M059J (cell line): Measurements from ENCODE around the gene DPH1. TPM values are rescaled to one million over a fixed set of nuclear protein-coding genes. Genes with fewer than 3 reads are reported as not detected.

Experiments
- DNase-seq: peaks from one replicate; pipeline ENCODE4 v3.0.0-alpha.2; 2012; ENCODE audit warnings: low read depth
- total RNA-seq: library from RNA; depleted of rRNA; stranded (reverse); fragments of >200 nt; shearing (Covaris generic); gene quantifications from 2 replicates; pipeline ENCODE4 v1.2.3, GENCODE V29; 2014

The DPH1 gene
- total RNA-seq, 1 experiment from 2014 or later = 28.0 TPM

DNA sequence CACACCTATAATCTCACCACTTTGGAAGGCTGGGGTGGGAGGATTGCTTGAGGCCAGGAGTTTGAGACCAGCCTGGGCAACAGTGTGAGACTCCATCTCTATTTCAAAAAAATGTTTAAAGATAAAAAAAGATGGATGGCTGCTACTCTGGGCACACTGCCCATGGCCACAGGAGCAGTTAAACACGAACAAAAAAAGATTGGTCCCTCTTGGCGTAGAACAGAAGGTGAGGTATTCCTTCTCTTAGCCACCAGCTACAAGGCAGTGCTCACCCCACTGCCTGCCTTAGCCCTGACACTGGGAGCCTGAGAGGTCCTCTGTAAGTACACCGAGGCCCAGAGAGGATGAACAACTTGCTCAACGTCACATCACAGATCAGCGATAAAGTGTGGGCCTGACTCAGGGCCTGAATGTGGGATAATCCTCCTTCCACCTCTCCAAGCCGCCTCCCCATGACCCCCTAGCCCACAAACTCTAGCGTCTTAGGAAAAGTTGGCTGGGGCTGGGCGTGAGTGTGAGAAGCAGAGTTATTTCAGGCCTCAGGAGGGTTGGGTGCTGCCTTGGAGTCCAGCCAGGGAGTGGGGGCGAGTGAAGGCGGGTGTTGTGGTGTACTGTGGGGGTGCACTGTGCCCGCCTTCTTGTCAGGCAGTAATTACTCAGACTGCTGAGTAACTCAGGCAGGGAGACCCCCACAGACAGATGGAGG, 2.3 kb upstream of the DPH1 start:
- DNase-seq = no peak

DNA sequence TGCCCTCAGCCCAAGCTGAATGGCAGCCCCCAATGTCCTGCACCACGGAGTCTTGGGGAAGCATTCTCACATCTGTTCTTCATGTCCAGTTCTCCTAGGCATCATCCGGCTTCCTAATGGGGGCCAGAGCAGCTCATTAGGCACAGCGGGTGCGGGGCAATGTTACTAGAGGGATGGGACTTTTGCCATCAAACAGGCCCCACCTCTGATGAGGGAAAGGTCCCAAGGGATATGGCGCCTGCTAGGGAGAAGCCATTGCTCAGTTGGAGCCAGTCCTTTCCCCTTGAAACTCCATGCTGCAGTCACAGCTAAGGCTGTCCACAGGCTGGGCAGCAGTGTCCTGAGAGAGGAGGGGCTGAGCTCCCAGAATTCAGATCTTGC, 1.7 kb upstream of the DPH1 start:
- no peak for DNase-seq

DNA sequence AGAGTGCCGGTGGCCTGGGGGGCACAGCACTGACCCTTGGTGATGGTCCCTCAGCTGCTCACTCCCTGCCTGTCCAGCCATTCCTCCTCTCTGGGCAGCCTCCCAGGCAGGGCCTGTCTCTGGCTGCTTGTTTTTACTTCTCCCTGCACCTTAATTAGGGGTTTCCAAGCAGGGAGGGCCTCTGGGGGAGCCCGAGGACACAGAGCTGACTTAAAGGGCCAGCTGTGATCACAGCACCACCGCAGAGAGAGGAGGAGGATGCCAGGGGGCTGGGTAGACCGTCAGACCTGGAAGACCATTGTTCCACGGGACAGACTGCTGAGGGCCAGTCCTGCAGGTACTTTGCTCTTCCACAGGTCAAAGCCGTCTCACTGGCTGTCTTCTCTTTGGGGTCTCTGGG, 1.2 kb upstream of the DPH1 start:
- peak; percentile 22 for DNase-seq

DNA sequence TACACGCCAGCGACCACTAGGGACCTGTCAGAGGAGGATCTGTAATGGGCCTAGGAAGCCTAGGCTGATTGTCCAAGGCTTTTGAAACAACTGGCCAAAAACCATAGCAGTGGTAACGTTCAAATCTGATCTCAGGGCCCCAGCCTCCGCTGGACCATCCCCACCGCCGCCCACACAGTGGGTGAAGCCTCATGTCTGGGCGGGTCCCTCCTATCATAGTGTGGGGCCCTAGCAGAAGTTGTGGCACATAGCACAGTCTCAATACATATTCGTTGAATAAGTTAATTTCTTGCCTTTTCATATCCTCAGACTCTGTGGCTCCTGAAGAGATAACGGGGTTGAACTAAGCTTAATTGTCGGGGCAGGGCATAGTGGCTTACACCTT, 818 bp downstream of the DPH1 start:
- DNase-seq = no peak

DNA sequence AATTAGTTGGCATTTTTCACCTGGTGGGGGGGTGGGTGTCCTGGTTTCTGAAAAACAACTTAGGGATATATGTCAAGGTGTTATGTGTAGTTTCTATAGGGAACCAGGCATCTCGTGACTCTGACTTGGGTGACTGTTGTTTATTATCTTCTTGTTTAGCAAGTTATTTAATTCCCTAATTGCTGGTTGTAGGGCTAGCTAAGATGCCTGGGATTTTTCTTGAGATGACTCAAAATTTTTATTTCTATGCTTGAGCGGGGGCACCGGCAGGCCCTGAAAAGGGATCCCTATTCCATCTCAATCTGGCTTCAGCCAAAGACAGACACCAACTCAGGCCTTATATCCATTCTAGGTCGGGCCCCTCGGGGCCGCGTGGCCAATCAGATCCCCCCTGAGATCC, 3.2 kb downstream of the DPH1 start:
- DNase-seq = peak; percentile 25

DNA sequence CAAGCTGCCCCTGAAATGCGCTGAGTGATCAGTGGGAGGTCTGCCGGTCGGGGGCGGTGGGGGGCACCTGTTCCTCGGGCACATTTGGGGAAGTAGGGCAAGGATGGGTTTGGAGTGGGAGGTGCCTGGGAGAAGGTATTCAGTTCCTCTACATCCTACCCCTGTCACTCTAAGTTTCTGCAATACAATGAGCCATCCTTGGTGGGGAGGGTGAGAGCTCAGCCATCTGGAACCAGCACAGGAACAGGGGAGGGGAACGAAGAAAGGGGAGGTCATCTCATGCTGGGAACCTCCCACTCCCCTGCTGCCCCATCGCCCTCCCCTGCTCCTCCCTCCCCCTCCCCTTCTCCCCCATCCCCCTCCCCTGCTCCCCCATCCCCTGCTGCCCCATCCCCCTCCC, 4.2 kb downstream of the DPH1 start:
- DNase-seq = peak; percentile 75

DNA sequence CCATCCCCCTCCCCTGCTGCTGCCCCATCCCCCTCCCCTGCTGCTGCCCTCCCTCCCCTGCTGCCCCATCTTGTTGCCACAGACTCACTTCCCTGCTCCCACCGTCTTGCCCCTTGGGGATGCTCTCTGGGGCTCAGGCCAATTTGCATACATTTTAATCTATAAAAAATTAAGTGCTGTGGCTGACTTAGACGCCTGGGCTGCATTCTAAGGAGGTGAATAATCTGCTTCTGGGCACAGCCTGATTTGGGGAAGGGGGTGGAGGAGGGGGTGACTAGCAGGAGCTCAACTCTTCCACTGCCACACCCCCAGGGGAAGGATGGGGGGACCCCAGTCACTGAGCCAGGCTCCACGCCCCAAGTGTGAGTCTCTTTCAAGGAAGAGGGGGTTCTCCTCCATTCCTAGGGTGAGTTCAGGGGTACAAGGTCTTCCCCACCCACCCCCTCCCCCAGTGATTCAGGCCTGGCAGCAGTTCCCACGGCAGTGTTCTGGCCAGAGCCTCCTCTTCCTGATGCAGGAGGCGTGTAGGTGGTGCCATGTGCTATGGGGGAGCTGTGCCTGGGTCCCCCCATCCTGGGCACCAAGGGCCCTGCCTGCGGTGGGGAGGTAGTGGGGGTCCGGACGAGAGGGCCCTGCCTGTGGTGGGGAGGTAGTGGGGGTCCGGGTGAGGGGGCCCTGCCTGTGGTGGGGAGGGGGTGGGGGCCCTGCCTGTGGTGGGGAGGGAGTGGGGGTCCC, 5.0 kb downstream of the DPH1 start:
- peak; percentile 85 for DNase-seq

DNA sequence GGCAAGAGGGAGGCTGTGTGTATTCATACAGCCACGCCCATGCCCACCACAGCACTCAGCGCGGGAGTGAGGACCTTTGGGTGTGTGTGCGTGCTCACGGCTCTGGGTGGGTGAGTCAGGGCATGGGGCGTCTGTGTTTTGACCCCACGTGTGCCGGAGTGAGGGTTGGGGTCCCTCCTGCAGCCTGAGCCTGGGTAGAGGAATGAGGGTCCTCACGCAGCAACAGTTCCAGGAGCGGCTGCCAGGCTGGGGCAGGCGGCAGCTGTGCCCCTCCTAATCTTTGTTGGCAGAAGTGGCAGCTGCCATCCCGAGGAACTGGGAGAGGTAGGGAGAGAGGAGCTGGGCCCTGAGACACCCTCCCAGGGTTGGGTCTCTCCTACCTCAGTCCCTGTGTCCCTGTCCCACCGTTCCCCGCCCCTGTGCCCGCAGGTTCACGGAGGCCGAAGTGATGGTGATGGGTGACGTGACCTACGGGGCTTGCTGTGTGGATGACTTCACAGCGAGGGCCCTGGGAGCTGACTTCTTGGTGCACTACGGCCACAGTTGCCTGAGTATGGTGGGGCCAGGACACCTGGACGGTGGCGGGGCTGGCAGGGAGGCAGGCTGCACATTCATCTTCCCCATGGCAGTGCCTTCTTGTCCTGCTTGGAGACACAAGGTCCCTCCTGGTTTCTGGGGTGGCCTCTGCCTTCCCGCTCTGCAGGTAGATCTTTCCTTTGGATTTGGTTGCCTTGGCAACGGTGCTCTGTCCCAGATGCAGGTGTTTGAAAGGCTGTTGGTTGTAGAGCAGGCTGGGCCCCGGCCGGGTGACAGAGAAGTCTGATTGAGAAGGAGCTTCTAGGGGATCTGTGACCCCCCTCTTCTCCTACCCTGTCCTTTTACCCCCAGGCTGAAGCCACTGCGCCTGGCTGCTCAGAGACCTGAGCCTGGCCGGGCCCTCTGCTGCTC, 5.9 kb downstream of the DPH1 start:
- DNase-seq = no peak

DNA sequence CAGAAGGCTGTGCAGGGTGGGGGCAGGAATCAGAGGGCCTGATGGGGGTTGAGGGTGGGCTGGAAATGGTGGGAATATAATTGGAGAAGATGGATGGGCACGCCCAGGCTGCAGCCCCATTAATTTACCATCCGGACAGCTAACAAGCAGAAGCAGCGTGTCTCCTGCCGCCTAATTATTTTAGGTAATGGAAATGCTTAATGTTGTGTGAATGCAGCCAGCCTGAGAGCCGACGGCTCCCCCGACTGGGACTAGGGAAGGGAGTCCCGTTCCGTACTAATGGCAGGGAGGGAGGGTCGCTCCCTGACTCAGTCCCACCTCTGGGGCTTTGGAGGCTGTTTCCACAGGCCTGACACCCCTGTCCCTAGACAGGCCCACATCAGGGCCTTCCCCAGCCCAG, 7.2 kb downstream of the DPH1 start:
- no peak for DNase-seq

DNA sequence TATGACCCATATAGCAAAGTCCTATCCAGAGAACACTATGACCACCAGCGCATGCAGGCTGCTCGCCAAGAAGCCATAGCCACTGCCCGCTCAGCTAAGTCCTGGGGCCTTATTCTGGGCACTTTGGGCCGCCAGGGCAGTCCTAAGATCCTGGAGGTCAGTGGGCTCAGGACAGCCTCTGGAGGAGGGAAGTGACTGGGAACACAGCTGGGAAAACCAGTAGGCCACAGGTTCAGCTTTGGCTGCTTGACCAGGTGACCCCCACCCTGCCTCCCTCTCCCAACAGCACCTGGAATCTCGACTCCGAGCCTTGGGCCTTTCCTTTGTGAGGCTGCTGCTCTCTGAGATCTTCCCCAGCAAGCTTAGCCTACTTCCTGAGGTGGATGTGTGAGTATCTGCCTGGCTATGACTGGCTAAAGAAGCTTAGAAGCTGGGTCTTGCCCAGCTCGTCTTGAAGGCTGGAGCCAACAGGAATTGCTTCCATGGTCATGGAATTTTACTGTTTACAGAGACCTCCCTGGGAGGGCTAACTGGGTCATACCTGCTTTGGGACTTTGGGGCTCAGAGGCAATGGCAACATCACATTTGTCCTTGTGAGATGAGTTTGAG, 10.4 kb downstream of the DPH1 start:
- no peak for DNase-seq

DNA sequence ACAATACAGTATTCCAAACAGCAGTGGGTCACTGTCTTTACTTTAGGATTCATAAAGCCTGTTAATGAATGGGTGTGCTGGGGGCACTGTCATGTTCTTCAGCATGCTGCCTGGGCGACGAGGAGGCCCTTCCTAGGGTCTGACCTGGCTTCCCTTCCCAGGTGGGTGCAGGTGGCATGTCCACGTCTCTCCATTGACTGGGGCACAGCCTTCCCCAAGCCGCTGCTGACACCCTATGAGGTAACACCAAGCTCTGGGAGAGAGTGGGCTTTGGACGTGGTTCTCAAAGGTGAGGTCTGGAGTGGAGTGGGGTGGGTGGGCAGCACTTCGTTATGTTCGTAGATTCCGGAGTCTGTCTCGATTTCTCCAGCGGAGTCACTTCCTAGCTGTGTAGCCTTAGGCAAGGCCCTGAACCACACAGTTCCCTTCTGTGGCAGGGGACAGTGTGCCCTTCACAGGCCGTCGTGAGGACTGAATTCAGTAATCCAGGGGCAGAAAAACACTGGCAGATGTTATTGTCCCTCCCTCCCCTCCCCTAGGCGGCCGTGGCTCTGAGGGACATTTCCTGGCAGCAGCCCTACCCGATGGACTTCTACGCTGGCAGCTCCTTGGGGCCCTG, 11.1 kb downstream of the DPH1 start:
- DNase-seq = no peak

DNA sequence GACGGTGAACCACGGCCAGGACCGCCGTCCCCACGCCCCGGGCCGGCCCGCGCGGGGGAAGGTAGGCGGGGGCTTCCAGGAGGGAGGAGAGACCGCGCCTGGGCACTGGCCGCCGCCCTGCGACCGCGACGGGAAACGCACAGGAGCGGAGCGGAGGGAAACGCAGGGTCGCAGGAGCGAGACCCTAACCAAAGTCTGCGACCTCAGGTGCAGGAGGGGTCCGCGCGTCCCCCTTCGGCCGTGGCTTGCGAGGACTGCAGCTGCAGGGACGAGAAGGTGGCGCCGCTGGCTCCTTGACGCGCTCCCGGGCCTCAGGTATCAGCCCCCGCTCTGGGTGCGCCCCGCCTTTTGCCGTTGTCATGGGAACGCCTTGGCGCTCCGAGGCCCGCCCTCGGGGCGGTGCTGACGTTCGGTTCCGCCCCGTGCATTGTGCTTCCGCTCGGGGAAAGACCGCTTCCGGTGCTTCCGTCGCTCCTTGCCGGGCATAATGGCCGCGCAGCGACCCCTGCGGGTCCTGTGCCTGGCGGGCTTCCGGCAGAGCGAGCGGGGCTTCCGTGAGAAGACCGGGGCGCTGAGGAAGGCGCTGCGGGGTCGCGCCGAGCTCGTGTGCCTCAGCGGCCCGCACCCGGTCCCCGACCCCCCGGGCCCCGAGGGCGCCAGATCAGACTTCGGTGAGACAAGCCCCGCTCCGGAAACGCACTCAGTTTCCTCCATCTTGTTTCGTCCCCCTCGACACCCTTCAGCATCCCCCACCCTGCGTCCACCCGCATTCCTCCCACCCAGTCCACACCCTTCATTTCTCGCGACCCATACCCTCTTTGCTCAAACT, 11.8 kb downstream of the DPH1 start, which contains the start of gene OVCA2:
Gene OVCA2 (plus strand): TSS at position 462 of the 829 bp plus-strand sequence. CDS start 26 bp downstream, at position 488.
- DNase-seq = peak; percentile 91

DNA sequence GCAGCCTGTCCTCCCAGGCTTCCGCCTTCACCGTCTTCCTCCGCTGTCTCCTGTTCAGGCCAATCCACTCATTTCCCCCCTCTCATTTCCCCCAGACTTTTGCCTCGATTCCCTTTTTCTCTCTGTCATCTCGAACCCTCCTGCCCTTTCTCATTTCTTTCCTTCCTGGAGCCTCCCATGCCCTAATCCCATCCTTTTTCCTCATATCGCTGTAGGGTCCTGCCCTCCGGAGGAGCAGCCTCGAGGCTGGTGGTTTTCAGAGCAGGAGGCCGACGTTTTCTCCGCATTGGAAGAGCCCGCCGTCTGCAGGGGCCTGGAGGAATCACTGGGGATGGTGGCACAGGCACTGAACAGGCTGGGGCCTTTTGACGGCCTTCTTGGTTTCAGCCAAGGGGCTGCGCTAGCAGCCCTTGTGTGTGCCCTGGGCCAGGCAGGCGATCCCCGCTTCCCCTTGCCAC, 12.5 kb downstream of the DPH1 start:
- DNase-seq = peak; percentile 35

DNA sequence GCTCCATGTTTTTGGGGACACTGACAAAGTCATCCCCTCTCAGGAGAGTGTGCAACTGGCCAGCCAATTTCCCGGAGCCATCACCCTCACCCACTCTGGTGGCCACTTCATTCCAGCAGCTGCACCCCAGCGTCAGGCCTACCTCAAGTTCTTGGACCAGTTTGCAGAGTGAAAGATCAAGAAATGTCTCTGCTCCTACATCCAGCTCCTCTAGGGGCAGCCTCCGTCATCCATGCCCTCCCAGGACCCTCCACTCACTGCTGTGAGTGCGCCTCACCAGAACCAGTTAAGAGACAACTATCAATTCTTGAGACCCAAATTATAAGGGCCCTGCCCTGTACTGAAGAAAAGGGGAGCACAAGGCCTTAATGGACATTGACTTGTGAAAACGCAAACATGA, 13.0 kb downstream of the DPH1 start:
- DNase-seq = no peak

DNA sequence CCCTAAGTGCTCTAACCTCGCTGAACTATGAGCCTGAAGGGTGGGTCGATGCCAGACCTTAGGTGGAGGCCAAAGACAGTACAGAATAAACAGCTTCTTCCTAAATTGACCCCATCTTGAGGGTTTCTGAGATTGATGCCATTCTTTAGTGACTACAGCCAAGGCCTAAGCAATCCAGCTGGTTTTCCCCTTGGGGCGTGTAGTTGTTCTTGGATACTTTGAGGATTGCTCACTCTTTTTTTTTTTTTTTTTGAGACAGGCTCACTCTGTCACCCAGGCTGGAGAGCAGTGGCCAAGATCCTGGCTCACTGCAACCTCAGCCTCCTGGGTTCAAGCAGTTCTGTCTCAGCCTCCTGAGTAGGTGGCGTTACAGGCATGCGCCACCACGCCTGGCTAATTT, 13.8 kb downstream of the DPH1 start:
- DNase-seq = peak; percentile 88

DNA sequence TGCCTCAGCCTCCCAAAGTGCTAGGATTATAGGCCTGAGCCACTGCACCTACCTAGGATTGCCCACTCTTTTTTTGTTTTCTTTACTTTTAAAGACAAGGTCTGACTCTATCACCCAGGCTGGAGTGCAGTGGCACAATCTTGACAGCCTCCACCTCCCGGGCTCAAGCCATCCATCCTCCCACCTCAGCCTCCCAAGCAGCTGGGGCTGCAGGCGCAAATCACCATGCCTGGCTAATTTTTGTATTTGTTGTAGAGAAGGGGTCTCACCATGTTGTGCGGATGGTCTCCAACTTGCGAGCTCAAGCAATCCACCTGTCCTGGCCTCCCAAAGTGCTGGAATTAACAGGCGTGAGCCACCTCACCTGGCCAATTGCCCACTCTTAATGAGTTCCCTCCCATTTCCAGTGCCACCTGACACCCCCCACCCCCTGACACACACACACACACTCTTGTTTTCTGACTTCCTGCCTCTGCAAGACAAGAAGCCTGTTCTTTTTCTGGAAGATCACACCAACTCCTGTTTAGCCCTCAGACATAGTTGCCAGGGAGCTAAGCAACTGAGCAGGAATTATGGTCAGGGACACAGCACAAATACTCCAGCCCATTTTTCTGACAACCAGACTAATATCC, 14.4 kb downstream of the DPH1 start:
- no peak for DNase-seq

DNA sequence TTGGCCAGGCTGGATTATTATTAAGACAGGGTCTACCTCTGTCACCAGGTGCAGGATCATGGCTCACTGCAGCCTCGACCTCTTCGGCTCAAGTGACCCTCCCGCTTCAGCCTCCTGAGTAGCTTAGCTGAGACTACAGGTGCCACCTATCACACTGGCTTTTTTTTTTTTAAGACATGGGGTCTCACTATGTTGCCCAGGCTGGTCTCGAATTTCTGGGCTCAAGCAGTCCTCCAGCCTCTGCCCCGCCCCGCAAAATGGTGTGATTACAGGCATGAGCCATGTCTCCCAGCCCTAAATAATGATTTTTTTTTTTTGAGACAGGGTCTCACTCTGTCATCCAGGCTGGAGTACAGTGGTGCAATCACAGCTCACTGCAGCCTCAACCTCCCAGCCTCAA, 17.6 kb downstream of the DPH1 start:
- DNase-seq = no peak

DNA sequence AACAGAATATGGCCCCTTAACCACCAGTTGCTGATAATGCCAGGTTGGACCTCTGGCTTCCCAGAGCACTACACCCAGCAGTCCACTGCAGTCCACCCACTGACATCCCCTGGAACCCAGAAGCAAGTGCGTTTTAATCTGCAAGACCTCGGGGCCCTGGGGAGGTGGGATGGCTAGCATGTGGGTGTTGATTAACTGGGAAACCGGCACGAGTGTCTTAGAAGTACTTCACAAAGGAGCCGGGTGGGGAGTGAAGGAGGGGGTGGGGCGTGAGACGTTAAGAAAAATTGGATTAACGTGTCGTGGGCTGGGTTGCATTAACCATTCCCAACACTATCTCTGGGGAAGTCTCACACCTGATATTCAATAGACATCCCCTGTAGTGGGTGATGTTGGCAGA, 18.9 kb downstream of the DPH1 start:
- DNase-seq = no peak

DNA sequence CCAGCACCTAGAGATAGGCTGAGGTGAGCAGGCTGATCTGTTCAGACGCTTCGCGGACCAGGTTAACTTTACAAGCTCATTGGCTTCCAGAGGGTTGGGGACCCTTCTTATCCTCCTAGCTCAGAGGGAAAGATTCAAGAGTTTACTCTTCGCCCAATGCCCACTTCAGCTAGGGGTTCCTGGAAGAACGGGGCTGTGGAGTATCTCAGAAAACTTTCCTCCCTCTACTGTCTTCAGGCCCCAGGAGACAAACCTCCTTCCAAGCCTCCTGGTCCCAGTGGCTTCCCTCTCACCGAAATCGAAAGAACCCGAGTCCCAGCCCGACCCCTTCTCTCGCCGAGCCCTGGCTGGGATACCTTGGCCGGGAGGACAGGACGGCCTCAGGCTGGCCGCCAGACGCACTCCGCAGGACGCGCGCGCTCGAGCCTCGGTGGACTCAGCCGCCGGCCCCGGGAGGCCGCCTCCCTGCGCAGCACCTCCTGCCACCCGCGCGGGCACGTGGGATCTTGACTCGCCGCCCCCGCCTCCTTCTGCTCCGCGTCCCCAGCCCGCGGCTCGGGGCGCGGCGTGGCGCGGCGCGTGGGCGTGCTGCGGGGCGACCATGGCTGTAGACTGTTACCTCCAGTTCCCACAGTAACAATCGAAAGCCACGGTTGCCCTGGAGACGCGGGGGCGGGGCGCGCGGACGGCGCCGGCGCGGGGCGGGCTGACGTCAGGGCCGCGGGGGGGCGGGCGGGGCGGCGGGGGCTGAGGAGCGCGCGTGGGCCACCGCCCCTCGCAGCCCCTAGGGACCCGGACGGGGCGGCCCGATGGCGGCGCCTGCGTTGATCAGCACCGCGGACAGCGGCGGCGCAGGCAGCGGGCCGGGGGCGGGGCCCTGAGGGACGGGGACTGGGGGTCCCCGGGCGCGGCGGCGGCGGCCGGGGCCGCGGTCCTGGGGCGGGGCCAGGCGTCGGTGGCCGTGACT, 19.7 kb downstream of the DPH1 start:
- DNase-seq = peak; percentile 68
